ENCODE results near the gene CSF1.

The CSF1 gene

DNA sequence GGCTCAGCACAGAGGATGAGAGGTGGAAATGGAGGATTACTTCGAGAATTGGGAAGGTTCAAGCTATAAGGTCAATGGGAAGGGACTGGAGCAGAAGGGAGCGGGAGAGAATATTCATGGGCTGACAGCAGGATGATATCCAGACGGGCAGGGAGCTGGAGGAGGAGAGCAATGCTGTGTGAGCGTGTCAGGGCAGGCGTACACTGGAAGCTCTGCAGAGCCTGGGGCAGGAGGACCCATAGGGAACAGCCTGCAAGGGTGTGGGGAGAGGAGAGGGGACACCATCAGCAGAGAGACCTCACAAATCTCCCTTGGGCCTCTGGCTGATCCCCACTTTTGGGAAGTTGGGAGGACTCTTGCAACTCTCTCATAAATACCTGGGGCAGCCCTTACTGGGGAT, 13.7 kb downstream of the CSF1 start:
- Histone ChIP-seq H3K14ac (ENCODE audit: low read length) (no peak overlapping the region), H2BK5ac (ENCODE audit: low read length) (no peak overlapping the region), H4K91ac (ENCODE audit: low read depth, low read length, poor library complexity) (no peak overlapping the region), H2AFZ (ENCODE audit: low read length) (no peak overlapping the region), H3K9ac (ENCODE audit: low read depth, low read length, poor library complexity) (no peak overlapping the region), H3K9me3 (replicated peaks in 1 of 2; ENCODE audit: control insufficient read depth in 2 of 2, insufficient read depth in 1 of 2, low read depth in 1 of 2, low read length in 2 of 2) (no peaks in the 10 kb centered on the region), H4K8ac (ENCODE audit: low read depth, low read length) (no peak overlapping the region), H3K27me3 (ENCODE audit: control insufficient read depth in 3 of 3, insufficient read depth in 3 of 3, low read depth in 1 of 3, low read length in 3 of 3) (no peaks in the 10 kb centered on the region), H3K36me3 (replicated peaks in 1 of 2; ENCODE audit: control insufficient read depth in 2 of 2, insufficient read depth in 2 of 2, low read length in 2 of 2) (peaks cover 32 to 99% of the 10 kb centered on the region in 2 donors), H2BK15ac (ENCODE audit: low read length) (no peak overlapping the region), H3K4me1 (ENCODE audit: control insufficient read depth in 2 of 2, insufficient read depth in 1 of 2, low read depth in 1 of 2, low read length in 2 of 2) (no peaks in the 10 kb centered on the region), H2AK5ac (ENCODE audit: low read depth, low read length) (no peak overlapping the region), H3K18ac (ENCODE audit: low read length) (no peak overlapping the region), H3K4me2 (ENCODE audit: insufficient read depth, low read length, poor library complexity, severe bottlenecking) (no peak overlapping the region), H3K27ac (replicated peaks; ENCODE audit: low read length) (no peak overlapping the region), H3K79me1 (ENCODE audit: low read depth, low read length) (peaks cover 6% of the 10 kb centered on the region), H3K23ac (ENCODE audit: low read depth, low read length, poor library complexity) (no peak overlapping the region), H3K4ac (ENCODE audit: low read length) (no peak overlapping the region), H2BK120ac (ENCODE audit: low read depth, low read length) (no peak overlapping the region), H2BK12ac (ENCODE audit: low read length) (no peak overlapping the region), H3K4me3 (ENCODE audit: low read length in 2 of 2) (no peak overlapping the region)
- no peak for DNase-seq (ENCODE audit: low spot score)
- no CpG with 5 or more reads among the region's 5 CpGs for WGBS, 2 donors (ENCODE audit: extremely low coverage in 2 of 2, insufficient read length in 2 of 2, insufficient replicate concordance in 1 of 2)

GRCh38 chr1:109925159-109925990, 14.7 kb downstream of the CSF1 start:
- Histone ChIP-seq H3K27me3 (ENCODE audit: control insufficient read depth in 3 of 3, insufficient read depth in 3 of 3, low read depth in 1 of 3, low read length in 3 of 3) (no peaks in the 10 kb centered on the region), H3K9ac (ENCODE audit: low read depth, low read length, poor library complexity) (peak overlapping the region; percentile 13), H3K14ac (ENCODE audit: low read length) (no peak overlapping the region), H2AFZ (ENCODE audit: low read length) (no peak overlapping the region), H3K4me1 (ENCODE audit: control insufficient read depth in 2 of 2, insufficient read depth in 1 of 2, low read depth in 1 of 2, low read length in 2 of 2) (peaks cover 0 to 5% of the 10 kb centered on the region in 2 donors), H2BK5ac (ENCODE audit: low read length) (no peak overlapping the region), H3K4me2 (ENCODE audit: insufficient read depth, low read length, poor library complexity, severe bottlenecking) (no peak overlapping the region), H3K36me3 (replicated peaks in 1 of 2; ENCODE audit: control insufficient read depth in 2 of 2, insufficient read depth in 2 of 2, low read length in 2 of 2) (peaks cover 39 to 99% of the 10 kb centered on the region in 2 donors), H2BK15ac (ENCODE audit: low read length) (no peak overlapping the region), H3K23ac (ENCODE audit: low read depth, low read length, poor library complexity) (no peak overlapping the region), H2BK12ac (ENCODE audit: low read length) (no peak overlapping the region), H4K8ac (ENCODE audit: low read depth, low read length) (no peak overlapping the region), H3K4me3 (ENCODE audit: low read length in 2 of 2) (no peak overlapping the region), H3K79me1 (ENCODE audit: low read depth, low read length) (peaks cover 7% of the 10 kb centered on the region), H4K91ac (ENCODE audit: low read depth, low read length, poor library complexity) (no peak overlapping the region), H3K9me3 (replicated peaks in 1 of 2; ENCODE audit: control insufficient read depth in 2 of 2, insufficient read depth in 1 of 2, low read depth in 1 of 2, low read length in 2 of 2) (no peaks in the 10 kb centered on the region), H3K27ac (replicated peaks; ENCODE audit: low read length) (no peak overlapping the region), H2BK120ac (ENCODE audit: low read depth, low read length) (no peak overlapping the region), H3K4ac (ENCODE audit: low read length) (no peak overlapping the region), H2AK5ac (ENCODE audit: low read depth, low read length) (no peak overlapping the region), H3K18ac (ENCODE audit: low read length) (no peak overlapping the region)
- DNase-seq (ENCODE audit: low spot score) = no peak
- WGBS, 2 donors (ENCODE audit: extremely low coverage in 2 of 2, insufficient read length in 2 of 2, insufficient replicate concordance in 1 of 2) = no CpG with 5 or more reads among the region's 8 CpGs

GRCh38 chr1:109926662-109927300, 16.1 kb downstream of the CSF1 start:
- no peak overlapping the region for H3K4me3 ChIP-seq (ENCODE audit: low read length in 2 of 2)
- no peak overlapping the region for H2BK5ac ChIP-seq (ENCODE audit: low read length)
- H3K9me3 ChIP-seq (replicated peaks in 1 of 2; ENCODE audit: control insufficient read depth in 2 of 2, insufficient read depth in 1 of 2, low read depth in 1 of 2, low read length in 2 of 2) = no peaks in the 10 kb centered on the region
- H2BK15ac ChIP-seq (ENCODE audit: low read length) = no peak overlapping the region
- H3K14ac ChIP-seq (ENCODE audit: low read length) = no peak overlapping the region
- no peak overlapping the region for H2BK120ac ChIP-seq (ENCODE audit: low read depth, low read length)
- H2BK12ac ChIP-seq (ENCODE audit: low read length) = no peak overlapping the region
- H3K18ac ChIP-seq (ENCODE audit: low read length) = no peak overlapping the region
- no peak overlapping the region for H3K27ac ChIP-seq (replicated peaks; ENCODE audit: low read length)
- H3K4me1 ChIP-seq (ENCODE audit: control insufficient read depth in 2 of 2, insufficient read depth in 1 of 2, low read depth in 1 of 2, low read length in 2 of 2) = peaks cover 9 to 11% of the 10 kb centered on the region in 2 donors
- no peak overlapping the region for H4K91ac ChIP-seq (ENCODE audit: low read depth, low read length, poor library complexity)
- peaks cover 7% of the 10 kb centered on the region for H3K79me1 ChIP-seq (ENCODE audit: low read depth, low read length)
- no peak overlapping the region for H3K9ac ChIP-seq (ENCODE audit: low read depth, low read length, poor library complexity)
- H3K4ac ChIP-seq (ENCODE audit: low read length) = no peak overlapping the region
- peaks cover 36 to 85% of the 10 kb centered on the region in 2 donors for H3K36me3 ChIP-seq (replicated peaks in 1 of 2; ENCODE audit: control insufficient read depth in 2 of 2, insufficient read depth in 2 of 2, low read length in 2 of 2)
- H3K23ac ChIP-seq (ENCODE audit: low read depth, low read length, poor library complexity) = no peak overlapping the region
- DNase-seq (ENCODE audit: low spot score) = no peak
- no peaks in the 10 kb centered on the region for H3K27me3 ChIP-seq (ENCODE audit: control insufficient read depth in 3 of 3, insufficient read depth in 3 of 3, low read depth in 1 of 3, low read length in 3 of 3)
- no peak overlapping the region for H2AK5ac ChIP-seq (ENCODE audit: low read depth, low read length)
- H2AFZ ChIP-seq (ENCODE audit: low read length) = no peak overlapping the region
- no CpG with 5 or more reads among the region's 2 CpGs for WGBS, 2 donors (ENCODE audit: extremely low coverage in 2 of 2, insufficient read length in 2 of 2, insufficient replicate concordance in 1 of 2)
- no peak overlapping the region for H4K8ac ChIP-seq (ENCODE audit: low read depth, low read length)
- H3K4me2 ChIP-seq (ENCODE audit: insufficient read depth, low read length, poor library complexity, severe bottlenecking) = no peak overlapping the region

DNA sequence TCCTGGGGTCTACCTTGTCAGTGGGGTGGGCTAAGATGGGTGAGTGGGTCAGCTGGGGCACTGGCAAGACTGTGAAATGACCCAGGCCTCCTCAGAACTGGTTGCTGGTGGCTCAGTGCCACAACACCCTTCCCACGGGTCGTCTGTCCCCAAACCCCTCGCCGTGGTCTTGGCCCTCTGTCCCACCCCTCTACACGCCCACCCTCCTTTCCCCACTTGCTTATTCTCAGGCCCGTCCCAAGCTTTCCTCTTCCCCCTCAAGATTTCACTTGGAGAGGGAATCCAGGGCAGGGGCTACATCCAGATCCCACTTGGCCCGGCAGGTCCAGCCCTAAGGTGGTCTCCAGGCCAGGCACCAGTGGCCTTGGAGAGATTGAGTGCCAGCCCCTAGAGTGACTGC, 16.7 kb downstream of the CSF1 start:
- no peak overlapping the region for H3K14ac ChIP-seq (ENCODE audit: low read length)
- no peak overlapping the region for H3K23ac ChIP-seq (ENCODE audit: low read depth, low read length, poor library complexity)
- H4K91ac ChIP-seq (ENCODE audit: low read depth, low read length, poor library complexity) = no peak overlapping the region
- no peak overlapping the region for H2AFZ ChIP-seq (ENCODE audit: low read length)
- no peak overlapping the region for H3K9ac ChIP-seq (ENCODE audit: low read depth, low read length, poor library complexity)
- no peak overlapping the region for H3K4ac ChIP-seq (ENCODE audit: low read length)
- peaks cover 9 to 13% of the 10 kb centered on the region in 2 donors for H3K4me1 ChIP-seq (ENCODE audit: control insufficient read depth in 2 of 2, insufficient read depth in 1 of 2, low read depth in 1 of 2, low read length in 2 of 2)
- peaks cover 7% of the 10 kb centered on the region for H3K79me1 ChIP-seq (ENCODE audit: low read depth, low read length)
- no peak overlapping the region for H2BK12ac ChIP-seq (ENCODE audit: low read length)
- H2BK120ac ChIP-seq (ENCODE audit: low read depth, low read length) = no peak overlapping the region
- no peak overlapping the region for H3K4me2 ChIP-seq (ENCODE audit: insufficient read depth, low read length, poor library complexity, severe bottlenecking)
- no peak overlapping the region for H3K4me3 ChIP-seq (ENCODE audit: low read length in 2 of 2)
- peaks cover 34 to 79% of the 10 kb centered on the region in 2 donors for H3K36me3 ChIP-seq (replicated peaks in 1 of 2; ENCODE audit: control insufficient read depth in 2 of 2, insufficient read depth in 2 of 2, low read length in 2 of 2)
- no peak overlapping the region for H2BK15ac ChIP-seq (ENCODE audit: low read length)
- no peak overlapping the region for H2BK5ac ChIP-seq (ENCODE audit: low read length)
- H3K18ac ChIP-seq (ENCODE audit: low read length) = no peak overlapping the region
- no peak for DNase-seq (ENCODE audit: low spot score)
- no peak overlapping the region for H2AK5ac ChIP-seq (ENCODE audit: low read depth, low read length)
- H4K8ac ChIP-seq (ENCODE audit: low read depth, low read length) = no peak overlapping the region
- H3K27me3 ChIP-seq (ENCODE audit: control insufficient read depth in 3 of 3, insufficient read depth in 3 of 3, low read depth in 1 of 3, low read length in 3 of 3) = no peaks in the 10 kb centered on the region
- H3K9me3 ChIP-seq (replicated peaks in 1 of 2; ENCODE audit: control insufficient read depth in 2 of 2, insufficient read depth in 1 of 2, low read depth in 1 of 2, low read length in 2 of 2) = no peaks in the 10 kb centered on the region
- no peak overlapping the region for H3K27ac ChIP-seq (replicated peaks; ENCODE audit: low read length)
- no CpG with 5 or more reads among the region's 7 CpGs for WGBS, 2 donors (ENCODE audit: extremely low coverage in 2 of 2, insufficient read length in 2 of 2, insufficient replicate concordance in 1 of 2)

All from neuronal stem cell (in vitro differentiated cells).